HG03135 (cell line): Measurements from ENCODE around the gene CHD9.
A peak's percentile ranks its signal among the peaks of the same experiment; 100 is the strongest.
"Not testable (repeated sequence)": the region's sequence is repeated elsewhere in the genome, so short reads cannot be mapped to it uniquely, and the experiment has no call there.

Experiments
- ATAC-seq: cut with Tn5 transposase; IDR thresholded peaks from one replicate; pipeline ENCODE4 v1.9.1; 2021; ENCODE audit warnings: mild to moderate bottlenecking, moderate library complexity; ENCODE audit not compliant: unreplicated experiment

The CHD9 gene

DNA sequence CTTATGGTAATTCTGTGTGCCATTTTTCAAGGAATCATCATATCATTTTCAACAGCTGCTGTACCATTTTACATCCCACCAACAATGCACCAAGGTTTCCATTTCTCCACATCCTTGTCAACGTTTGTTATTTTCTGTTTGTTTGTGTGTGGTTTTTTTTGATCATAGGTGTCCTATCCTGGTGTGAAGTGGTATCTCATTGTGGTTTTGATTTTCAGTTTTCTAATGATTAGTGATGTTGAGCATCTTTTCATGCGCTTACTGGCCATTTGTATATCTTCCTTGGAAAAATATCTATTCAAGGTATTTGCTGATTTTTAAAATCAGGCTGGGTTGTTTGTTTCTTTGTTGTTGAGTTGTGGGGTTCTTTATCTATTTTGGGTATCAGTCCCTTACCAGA, 15.0 kb downstream of the CHD9 start:
- ATAC-seq = no peak

DNA sequence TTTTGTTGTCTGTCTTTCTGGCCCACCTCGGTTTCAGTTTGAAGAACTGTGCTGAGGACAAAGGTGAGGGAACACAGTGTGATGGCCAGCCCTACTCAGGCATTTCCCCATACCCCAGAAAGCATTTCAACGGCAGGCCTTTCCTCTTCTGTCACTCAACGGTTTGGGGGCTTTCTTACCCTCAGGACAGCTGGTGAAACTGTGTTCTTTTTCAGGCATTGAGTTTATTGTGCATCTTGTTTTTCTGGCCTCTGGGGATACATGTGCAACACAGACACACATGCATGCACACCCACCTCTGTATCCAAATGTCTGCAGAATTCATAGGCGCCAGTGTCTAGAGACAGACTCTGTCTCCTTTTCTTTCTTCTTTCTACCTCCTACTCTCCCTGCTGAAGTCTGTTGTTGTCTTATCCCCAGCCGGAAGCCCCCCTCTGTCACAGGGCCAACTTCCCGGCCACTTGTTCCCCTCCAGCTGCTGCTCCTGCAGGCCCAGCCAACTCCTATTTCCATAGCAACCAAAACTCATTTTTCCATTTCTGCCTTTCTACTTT, 17.0 kb downstream of the CHD9 start:
- ATAC-seq = peak; percentile 51

DNA sequence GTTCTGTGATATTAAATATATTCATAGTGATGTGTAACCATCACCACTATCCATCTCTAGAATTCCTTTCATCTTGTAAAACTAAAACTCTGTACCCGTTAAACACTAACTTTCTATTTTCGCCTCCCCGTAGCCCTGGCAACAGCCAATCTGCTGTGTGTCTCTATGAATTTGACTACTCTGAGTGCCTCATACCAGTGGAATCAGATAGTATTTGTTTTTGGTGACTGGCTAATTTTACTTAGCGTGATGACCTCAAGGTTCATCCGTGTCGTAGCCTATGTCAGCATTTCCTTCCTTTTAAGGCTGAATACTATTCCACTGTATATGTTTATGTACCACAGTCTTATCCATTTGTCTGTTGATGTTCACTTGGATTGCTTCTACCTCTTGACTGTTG, 18.2 kb downstream of the CHD9 start:
- no peak for ATAC-seq

DNA sequence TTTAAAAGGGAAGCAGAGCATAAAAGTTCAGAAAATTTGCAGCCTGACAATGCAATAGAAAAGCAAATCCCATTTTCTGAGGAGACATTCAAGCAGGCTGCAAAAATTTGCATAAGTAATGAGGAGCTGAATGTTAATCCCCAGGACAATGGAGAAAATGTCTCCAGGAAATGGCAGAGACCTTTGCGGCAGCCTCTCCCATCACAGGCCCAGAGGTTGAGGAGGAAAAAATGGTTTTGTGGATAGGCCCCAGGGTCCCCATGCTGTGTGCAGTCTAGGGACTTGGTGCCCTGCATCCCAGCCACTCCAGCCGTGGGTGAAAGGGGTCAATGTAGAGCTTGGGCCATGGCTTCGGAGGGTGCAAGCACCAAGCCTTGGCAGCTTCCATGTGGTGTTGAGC, 19.5 kb downstream of the CHD9 start:
- ATAC-seq = not testable (repeated sequence)

DNA sequence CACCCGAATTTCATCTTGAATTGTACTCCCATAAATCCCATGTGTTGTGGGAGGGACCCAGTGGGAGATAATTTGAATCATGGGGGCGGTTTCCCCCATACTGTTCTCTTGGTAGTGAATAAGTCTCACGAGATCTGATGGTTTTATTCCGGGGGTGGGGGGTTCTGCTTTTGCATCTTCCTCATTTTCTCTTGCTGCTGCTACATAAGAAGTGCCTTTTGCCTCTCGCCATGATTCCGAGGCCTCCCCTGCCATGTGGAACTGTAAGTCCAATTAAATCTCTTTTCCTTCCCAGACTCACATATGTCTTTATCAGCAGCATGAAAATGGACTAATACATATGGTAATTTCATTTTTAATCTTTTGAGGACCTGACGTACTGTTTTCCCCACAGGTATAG, 20.7 kb downstream of the CHD9 start:
- ATAC-seq = not testable (repeated sequence)

DNA sequence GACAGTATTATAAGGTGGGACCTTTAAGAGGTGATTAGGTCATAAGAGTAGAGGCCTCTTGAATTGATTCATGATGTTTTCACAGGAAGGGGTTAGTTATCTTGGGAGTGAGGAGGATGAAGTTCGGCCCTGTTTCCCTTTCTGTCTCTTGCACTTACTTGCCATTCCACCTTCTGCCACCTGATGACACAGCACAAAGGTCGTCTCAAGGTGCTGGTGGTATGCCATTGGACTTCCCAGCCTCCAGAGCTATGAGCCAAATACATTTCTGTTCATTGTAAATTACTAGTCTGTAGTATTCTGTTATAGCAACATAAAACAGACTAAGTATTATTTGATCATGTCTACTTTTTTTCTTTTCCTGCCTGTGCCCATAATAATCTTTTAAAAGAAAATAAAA, 23.5 kb downstream of the CHD9 start:
- no peak for ATAC-seq

DNA sequence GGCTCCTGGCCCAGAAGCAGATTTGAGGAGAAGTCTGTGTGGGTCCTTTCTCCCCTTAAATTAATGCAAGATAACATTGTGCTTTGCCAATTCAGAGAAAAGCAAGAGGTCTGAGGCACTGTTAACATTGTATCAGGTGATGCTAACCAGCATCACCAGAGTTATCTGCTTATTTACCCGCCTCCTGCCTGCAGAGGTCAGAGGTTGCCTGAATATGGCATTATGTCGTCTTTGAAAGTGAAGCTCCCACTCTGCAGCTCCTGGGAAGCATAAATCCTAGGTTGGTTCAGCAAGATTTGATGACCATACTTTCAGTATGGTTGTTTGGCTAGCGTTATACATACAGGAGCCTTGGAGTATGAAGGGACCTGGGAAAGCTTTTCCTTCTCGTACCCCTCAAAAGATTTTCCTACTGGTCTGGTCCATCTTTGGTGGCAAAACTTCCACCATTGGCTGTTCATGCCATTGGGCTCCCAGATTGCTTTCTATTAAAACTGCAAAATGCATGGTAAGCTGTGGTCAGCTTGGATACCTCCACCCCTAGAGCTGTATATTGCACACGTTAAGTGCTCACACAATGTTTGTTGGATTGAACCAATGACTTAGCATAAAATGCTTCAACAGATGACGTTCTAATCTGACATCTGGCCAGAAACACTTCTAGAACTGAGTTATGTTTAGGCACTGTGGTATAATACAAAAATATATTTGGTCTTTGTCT, 24.1 kb downstream of the CHD9 start:
- no peak for ATAC-seq

DNA sequence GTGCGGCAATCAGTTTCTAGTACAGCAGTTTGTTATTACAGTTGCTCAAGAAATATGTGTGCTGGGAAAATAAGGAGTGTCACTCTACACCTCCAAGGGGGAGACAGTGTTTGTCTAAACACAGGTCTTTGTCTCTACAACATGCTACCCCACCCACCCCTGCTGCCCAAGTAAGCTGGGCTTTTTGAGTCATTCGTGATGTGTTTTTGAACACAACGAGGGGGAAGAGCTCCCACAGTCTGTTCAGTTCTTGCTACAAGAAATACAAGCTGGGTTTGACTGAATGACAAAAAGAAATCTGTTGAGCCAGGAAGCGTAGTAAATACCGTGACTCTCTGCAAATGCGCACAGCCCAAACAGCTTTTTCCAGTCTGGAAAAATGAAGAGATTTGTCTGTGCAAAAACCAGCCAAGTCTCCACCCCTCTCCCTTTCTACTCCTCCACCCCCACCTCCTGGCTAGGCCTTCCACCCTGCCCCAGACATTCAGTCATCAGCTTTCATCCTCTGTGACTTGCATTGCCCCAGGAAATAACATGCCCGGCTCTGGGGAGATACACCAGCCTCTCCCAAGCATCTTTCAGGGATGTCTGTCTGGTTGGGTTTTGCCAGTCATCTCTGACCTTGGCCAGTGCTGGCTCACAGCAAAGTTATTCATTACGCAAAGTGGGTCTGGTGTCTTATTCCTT, 25.7 kb downstream of the CHD9 start:
- no peak for ATAC-seq

DNA sequence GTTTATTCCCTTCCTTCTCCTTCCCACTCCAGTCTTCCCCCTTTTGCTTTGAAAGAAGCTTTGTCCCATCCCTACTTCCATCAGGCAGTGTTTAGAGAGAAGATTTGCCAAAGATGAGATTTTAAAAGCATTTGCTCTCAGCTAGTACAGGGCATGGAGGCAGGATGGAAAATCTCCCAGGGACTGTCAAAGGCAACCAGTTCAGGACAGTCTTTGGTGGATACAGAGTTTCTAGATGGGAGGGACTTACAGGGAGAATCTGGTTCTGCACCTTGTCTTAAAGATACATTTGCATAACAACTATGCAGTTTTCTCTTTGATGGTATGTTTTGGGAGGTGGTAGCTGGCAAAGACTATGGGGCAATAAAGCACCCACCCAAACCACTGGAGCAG, 26.2 kb downstream of the CHD9 start:
- no peak for ATAC-seq

DNA sequence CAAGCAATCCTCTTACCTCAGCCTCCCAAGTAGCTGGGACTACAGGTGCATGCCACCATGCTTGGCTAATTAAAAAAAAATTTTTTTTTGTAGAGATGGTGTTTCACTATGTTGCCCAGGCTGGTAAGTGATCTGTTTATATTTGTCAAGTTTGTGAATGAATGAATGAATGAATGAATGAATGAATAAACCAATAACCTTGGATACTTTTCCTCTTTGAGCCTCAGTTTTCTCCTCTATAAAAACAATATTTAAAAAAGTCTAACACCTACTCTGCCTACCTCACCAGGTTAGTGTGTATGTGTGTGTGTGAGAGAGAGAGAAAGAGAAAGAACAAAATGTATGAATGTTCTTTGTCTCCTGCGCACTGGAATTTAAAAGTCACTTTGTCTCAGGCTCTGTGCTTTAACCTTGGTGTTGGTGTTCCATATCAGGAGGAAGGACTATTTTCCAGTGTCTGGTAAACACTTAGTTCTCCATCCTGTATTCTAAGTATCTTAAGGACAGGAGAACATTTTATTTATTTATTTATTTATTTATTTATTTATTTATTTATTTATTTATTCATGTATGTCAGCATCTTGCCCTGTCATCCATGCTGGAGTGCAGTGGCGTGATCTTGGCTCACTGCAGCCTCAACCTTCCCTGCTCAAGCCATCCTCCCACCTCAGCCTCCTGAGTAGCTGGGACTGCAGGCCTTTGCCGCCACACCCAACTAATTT, 27.1 kb downstream of the CHD9 start:
- ATAC-seq = no peak

DNA sequence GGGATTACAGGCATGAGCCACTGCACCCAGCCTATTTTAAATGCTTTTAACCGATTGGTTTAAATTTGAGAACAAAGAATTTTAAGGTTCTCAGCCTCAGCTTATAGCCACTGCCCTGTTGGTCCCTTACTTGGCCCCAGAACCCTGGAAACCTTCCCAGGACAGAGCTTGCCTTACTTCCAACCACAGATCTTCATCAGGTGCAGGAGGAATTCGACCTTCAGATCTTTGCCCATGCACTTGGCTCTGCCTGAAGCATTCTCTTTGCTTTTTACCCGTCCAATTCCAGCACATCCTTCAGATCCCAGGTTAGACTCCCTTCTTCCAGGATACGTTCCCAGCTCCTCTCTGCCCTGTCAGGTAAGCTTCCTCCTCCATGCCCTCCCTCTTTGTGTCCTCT, 27.7 kb downstream of the CHD9 start:
- no peak for ATAC-seq

DNA sequence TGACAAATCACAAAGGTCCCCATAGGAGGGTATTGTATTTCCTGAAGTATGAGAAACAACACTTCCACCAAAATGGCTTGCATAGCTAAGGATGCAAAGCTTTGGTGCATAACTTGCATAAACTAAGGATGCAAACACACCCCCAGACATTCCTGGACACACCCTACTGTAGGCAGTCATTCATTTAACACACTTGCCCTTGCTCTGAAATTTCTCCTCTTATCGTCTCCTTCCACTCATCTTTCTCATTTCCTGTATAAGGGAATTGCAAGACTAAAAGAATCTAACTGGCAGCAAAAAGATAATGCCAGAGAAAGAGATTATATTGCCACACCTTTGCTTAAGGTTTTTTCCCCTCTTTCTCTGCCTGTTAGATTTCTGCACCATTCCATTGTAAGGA, 28.3 kb downstream of the CHD9 start:
- no peak for ATAC-seq

DNA sequence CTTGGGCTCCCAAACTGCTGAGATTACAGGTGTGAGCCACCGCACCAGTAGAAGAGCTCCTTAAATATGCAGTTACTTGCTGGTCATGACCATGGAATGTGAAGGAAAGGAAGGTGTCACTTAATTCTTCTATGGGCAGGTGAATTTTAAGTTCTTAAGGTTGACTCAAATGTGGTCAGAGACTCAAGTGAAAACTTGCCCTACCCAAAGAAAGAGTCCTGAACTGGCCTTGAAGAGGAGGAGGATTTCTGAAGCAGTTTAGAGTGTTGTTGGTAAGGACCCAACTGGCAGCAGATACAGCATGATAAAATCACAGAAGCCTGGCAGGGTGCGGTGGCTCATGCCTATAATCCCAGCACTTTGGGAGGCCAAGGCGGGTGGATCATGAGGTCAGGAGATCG, 29.4 kb downstream of the CHD9 start:
- ATAC-seq = no peak

DNA sequence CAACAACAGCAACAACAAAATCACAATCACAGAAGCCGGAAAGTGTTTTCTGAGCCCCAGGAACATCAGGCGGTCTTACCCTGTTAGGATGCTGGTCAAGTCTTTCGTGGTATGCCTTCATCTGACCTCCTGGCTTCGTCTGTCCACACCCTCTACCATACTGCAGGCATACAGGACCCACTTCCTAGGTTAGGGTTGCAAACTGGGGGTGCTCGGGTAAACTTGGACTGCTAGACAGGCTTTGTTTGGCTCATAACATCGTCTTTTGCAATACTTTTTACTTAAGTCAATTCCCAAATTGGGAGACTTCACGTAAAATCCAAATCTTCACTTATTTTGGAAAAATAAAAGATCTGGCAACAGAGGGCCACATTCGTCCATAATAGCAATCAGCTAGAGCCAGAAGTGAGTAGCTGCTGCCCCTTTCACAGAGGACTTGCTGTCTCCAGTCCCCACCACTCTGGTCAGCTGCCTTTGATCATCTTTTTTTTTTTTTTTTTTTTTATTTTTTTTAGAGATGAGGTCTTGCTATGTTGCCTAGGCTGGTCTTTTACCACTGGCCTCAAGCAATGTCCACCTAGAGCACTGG, 30.0 kb downstream of the CHD9 start:
- ATAC-seq = no peak

DNA sequence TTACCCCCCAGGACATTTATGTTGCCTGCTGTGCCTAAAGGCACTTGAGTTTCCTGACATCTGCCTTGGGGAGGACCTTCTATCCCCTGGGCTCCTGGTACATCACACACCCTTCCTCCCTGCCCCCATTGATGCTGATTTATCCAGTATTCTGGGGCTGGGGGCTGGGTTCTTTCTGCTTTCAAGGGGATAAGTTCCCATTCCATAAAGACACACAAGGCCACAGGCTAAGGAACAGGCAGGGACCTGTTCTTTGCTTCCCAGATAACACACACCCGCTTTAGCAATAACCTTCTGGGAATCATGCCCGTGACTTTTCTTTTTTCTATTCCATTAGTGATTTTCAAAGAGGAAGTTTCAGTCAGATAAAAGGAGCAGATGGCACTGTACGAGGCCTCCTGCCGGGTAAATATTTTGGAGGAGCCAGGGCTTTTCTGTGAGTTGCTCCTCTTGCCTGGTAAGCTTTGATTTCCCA, 30.6 kb downstream of the CHD9 start:
- ATAC-seq = no peak

DNA sequence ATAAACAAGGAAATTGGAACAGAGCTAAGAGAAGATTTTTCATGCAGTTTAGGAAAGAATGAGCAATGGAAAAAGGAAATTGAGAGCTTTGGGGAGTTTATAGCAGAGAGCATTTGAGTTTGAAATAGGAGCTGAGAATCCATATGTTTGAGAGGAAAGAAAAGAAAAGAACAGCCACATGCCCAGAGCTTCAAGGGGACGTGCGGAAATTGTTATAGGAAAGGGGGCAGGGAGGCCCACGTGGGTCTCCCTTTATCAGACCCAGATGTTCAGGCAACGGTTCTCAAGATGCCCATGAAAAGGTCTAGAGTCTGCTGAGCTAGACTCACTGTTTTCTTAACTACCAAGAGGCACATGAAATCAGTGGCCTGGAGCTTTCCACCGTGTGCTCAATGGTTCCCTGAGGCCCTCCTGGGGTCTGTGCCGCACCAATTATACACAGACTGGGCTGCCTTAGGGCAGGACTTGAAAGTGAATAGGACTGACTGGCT, 31.2 kb downstream of the CHD9 start:
- ATAC-seq = no peak

DNA sequence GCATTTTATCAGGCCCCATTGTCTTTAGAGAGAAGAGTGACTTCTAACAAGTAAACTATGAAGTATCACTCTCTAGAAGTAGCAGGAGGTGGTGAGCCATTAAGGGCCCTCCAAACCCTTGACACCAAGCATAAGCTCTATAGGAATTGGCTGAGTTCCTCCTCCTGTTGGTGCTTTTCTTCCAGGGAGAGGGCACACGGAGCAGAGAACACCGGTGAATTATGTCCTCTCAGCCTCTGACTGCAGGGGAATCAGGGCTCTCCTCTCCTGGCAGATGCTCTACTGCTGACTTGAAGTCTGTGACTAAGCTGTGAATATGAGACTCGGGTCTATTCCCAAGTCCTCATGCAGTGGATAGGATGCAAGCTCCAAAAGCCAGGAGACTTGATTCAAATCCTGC, 32.3 kb downstream of the CHD9 start:
- ATAC-seq = no peak

DNA sequence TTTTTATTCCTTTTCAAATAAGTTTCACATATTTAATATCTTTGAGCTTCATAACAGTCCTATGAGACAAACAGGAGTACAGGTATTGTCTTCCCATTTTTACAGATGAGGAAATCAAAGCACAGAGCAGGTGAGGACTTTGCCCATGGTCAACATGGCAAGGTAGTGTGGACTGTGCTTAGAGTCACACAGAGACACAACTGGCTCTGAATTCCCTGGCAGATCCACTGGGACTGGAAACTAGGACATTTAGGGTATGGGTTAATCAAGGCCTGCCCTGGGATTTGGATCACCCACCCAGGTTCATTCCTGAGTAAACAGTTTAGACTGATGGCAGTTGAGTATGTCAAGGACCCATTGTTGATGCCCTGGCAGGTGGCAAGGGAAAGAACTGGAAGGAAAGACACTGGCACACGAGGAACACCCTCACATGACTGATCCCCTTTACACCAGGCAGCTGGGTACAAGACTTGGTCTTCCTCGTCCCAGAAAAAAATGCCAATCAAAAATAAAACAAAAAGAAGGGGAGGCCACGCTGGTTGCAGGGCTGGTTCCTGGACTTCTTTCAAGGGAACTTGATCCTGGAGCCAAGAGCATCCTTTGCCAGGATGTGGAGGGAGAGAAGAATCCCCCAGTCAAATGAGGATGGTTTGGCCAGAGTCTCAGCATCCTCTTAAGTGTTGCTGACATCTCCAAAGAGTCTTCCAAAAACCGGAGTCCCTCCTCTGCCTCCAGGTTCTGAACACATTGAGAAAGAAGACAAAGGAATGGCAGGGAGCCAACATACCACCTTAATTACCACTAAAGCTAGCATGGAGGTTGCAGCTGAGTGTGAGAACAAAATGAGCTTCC, 34.9 kb downstream of the CHD9 start:
- ATAC-seq = no peak

DNA sequence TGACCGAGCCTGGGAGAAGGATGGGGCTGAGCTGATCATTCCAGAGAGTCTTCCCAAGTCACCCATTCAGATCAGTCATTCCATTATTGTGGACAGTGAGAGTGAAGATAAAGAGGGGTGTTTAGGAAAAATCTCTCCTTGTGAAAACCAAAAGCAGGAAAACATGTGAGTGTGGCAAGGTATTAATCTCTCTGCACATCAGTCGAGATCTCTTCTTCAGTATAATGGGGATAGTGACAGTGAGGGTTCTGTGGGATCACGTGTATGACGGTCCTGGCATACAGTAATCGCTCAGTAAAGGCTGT, 35.4 kb downstream of the CHD9 start:
- ATAC-seq = no peak

DNA sequence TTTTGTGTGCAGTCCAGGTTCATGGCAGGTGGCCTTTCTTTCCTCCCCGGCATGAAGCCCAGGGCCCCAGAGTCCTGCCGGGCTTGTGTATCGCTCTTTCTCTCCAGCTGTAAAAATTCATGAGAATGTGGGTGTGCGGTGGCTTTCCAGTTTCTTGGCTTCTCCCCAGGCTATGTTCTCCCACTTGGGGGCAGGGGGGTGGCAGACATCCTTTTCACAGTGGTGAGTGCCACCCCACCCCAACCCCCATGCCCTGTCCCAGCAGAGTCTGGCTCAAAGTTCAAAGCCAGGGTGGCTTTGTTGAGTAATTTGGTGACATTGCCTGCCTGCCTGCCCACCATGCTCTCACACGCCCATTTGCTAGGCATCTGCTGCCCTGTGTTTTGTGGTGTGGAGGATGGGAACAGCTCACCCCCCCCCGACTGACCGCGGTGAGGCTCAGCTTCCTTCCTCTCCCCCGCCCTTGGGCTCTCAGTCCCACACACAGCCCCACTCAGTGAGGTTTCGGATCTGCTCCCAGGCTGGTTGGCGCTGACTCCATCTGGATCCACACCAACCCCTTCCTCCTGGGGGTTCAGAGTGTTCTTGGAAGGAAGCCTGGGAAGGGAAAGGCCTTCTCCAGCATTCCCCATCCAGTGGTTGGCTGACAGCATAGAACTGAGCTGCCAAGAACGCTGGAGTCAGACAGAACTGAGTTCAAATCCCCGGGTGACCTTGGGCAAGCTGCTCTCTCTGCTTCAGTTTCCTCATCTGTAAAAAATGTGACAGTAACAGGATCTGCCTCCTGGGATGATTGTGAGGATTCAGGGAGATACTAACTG, 36.0 kb downstream of the CHD9 start:
- peak; percentile 36 for ATAC-seq
